Right ventricle myocardium superior (tissue), 1 donor: ENCODE measurements around the gene ALDH1B1. TPM values are rescaled to one million over a fixed set of nuclear protein-coding genes. Genes with fewer than 3 reads are reported as not detected.
A peak's percentile ranks its signal among the peaks of the same experiment; 100 is the strongest.
"Not testable (repeated sequence)": the region's sequence is repeated elsewhere in the genome, so short reads cannot be mapped to it uniquely, and the experiment has no call there.

Experiments used
- ATAC-seq: fragments of 200-7000 bp; cut with Tn5 transposase; one replicate; pipeline ENCODE4 v1.9.1; 2020; ENCODE audit warnings: mild to moderate bottlenecking; ENCODE audit not compliant: poor library complexity
- DNase-seq: peaks from one replicate; pipeline ENCODE4 v3.0.0-alpha.2; 2020
- intact Hi-C: fragments of 100-400 bp; cut with DNase I; formaldehyde crosslinking; loops from one replicate; pipeline ENCODE4 v1.11.2; 2022
- total RNA-seq: library from RNA; stranded (reverse); fragmentation: NEBNext Ultra II Directional; extraction: Animal tissue kit (Norgen Biotek cat#: 25700); gene quantifications from one replicate; pipeline ENCODE4 v1.2.1, GENCODE V29; 2021
- donor health status: DM: no; HTN: yes; CAD: no; lungs with severe emphysema.

The ALDH1B1 gene
- total RNA-seq, 1 donor from 2014 or later: 16.8 TPM

- ATAC-seq (no peak), DNase-seq (no peak)
- intact Hi-C loops: loop anchor here (5.0 kb wide), 1 partner anchor 448 kb away; no protein-coding TSS in a partner anchor
These were observed 32.7 kb upstream of the ALDH1B1 start for GRCh38 chr9:38359689-38360385.

- intact Hi-C loops: loop anchor here (5.0 kb wide), 1 partner anchor 449 kb away; no protein-coding TSS in a partner anchor
- ATAC-seq (no peak), DNase-seq (no peak)
These were observed 31.5 kb upstream of the ALDH1B1 start for GRCh38 chr9:38360839-38361472.

GRCh38 chr9:38361473-38361850, 31.0 kb upstream of the ALDH1B1 start:
- no peak for ATAC-seq
- intact Hi-C loops: loop anchor here (5.0 kb wide), 1 partner anchor 449 kb away; no protein-coding TSS in a partner anchor
- no peak for DNase-seq

- DNase-seq (no peak), ATAC-seq (peak; percentile 87)
- intact Hi-C loops: loop anchor here (5.0 kb wide), 1 partner anchor 451 kb away; no protein-coding TSS in a partner anchor
These were observed 29.5 kb upstream of the ALDH1B1 start for GRCh38 chr9:38362852-38363588.

GRCh38 chr9:38363589-38363925, 28.9 kb upstream of the ALDH1B1 start:
- intact Hi-C loops: loop anchor here (5.0 kb wide), 1 partner anchor 451 kb away; no protein-coding TSS in a partner anchor
- ATAC-seq (no peak), DNase-seq (no peak)

DNA sequence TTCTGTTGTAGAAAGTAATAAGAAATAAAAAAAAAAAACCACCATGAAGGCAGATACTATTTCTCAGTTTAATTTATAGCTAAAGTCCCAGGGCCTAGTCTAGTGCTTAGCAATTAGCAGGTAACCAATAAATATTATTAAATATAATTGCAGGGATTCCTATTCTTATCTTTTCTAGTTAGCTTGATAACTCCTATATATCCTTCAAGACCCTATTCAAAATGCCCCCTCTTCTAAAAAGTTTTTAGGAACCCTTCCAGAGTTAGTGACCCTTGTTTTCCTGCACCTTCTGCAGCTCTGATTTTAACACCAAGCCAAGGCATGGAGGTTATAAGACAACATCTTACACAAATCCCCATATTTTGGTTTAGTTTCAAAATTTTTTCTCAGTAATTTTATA, 24.6 kb upstream of the ALDH1B1 start:
- DNase-seq: no peak
- ATAC-seq: no peak
- intact Hi-C loops: no loop called here

GRCh38 chr9:38368731-38369130, 23.8 kb upstream of the ALDH1B1 start:
- DNase-seq: no peak
- ATAC-seq: no peak
- intact Hi-C loops: no loop called here

- intact Hi-C loops: loop anchor here (10.0 kb wide), 1 partner anchor 65 kb away; no protein-coding TSS in a partner anchor
- no peak for DNase-seq
- ATAC-seq: no peak
These were observed 22.3 kb upstream of the ALDH1B1 start for GRCh38 chr9:38370176-38370575.

DNA sequence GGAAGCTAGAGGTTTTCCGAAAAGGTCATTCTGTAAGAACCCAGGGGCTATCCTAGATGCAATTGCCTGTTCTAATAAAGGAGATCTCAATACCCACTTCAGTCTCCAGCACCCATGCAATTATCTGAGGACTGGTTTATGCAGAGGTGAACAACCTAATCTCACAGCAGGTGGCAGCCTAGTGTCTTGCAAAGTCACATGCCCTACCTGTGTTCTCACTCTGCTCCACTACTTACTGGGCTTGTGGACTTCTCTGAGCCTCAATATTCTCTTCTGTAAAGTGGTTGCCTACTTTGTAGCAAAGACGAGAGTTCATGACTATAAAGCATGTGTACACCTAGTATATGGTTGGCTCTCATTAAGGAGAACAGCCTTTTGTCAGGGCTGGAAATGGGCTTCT, 21.0 kb upstream of the ALDH1B1 start:
- intact Hi-C loops: loop anchor here (10.0 kb wide), 1 partner anchor 63 kb away; no protein-coding TSS in a partner anchor
- peak; percentile 52 for ATAC-seq
- no peak for DNase-seq

DNA sequence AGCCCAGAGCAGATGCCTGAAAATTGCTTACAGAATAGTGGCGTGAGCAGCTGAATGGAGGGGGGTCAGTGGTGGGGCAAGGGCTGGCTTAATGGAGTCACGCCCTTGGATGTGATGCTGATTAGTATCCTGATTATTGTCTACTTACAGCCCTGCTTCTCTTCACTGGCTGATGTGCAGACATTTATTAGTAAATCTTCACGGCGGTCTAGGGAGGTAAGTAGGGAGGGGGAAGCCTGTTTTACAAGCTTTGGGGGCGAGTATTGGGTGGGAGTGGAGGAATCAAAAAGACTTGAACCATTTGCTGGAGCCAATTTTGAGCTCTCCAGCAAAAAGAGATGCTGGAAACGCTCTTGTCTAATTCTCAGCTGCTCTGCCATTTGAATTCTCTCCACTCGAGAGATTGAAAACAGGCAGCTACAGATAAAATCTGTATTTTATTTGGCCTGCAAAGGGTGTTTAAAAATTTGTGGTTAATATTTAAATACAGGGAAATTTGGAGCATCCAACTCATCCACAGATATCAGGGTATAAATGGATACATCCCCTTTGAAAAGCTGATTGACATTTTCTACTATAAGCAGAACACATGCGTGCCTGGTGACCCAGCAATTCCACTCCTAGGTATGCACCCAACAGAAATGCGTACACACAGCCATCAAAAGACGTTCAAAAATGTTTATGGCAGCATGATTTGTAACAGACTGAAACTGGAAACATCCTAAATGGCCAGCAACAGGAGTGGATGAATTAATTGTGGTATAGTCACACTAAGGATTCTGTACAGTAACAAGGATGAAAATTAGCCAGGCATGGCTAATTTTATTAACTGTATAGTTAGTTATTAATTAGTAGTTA, 19.5 kb upstream of the ALDH1B1 start:
- ATAC-seq: no peak

DNA sequence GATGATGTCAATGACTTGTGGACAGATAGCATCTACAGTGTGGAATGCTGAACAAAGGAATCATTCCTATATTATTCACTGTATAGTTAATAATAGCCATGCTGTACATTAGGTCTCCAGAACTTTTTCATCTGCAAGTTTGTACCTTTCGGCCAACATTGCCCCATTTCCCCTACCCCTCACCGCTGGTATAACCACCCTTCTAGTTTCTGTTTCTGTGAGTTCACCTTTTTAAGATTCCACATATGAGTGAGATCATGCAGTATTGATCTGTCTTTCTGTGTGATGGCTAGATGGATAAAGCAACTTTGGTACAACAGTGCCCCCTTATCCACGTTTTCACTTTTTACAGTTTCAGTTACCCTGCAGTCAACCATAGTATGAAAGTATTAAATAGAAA, 18.8 kb upstream of the ALDH1B1 start:
- intact Hi-C loops: loop anchor here (10.0 kb wide), 1 partner anchor 61 kb away; no protein-coding TSS in a partner anchor

More for the DNA sequence above, 19.5 kb upstream of the ALDH1B1 start:
- intact Hi-C loops: loop anchor here (10.0 kb wide), 1 partner anchor 62 kb away; no protein-coding TSS in a partner anchor
- DNase-seq: no peak

GRCh38 chr9:38374847-38375571, 17.5 kb upstream of the ALDH1B1 start:
- intact Hi-C loops: loop anchor here (10.0 kb wide), 1 partner anchor 60 kb away; no protein-coding TSS in a partner anchor
- DNase-seq (no peak), ATAC-seq (no peak)

More for the DNA sequence above, 18.8 kb upstream of the ALDH1B1 start:
- ATAC-seq: no peak
- DNase-seq: no peak

GRCh38 chr9:38375572-38375963, 16.9 kb upstream of the ALDH1B1 start:
- DNase-seq (no peak), ATAC-seq (no peak)
- intact Hi-C loops: loop anchor here (10.0 kb wide), 1 partner anchor 59 kb away; no protein-coding TSS in a partner anchor

DNA sequence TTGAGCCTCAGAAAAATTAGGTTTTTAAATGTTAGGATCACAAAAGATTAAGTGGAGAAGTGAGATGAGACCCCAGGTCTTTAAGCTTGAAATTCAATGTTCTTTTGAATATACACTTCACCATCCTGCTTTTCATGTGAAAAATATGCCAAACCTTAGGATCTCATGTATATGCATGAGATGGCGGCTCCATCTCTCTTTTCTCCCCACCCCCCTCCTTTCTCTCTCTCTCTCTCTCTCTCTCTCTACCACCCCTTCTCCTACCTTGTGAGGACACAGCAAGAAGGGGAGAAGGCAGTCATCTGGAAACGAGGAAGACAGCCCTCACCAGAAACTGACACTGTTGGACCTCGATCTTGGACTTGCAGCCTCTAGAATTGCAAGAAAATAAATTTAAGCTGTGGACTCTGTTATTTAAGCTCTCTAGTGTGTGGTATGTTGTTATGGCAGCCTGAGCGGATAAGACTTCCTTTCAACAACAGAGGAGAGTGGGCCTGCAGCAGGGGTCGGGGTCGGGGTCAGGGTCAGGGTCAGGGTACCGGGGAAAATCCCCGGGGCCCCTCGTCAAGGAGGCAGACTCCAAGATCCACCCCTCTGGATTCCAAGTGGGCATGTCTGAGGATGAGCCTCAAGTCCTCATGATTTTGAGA, 16.4 kb upstream of the ALDH1B1 start:
- intact Hi-C loops: loop anchor here (10.0 kb wide), 1 partner anchor 59 kb away; no protein-coding TSS in a partner anchor
- no peak for DNase-seq
- no peak for ATAC-seq

DNA sequence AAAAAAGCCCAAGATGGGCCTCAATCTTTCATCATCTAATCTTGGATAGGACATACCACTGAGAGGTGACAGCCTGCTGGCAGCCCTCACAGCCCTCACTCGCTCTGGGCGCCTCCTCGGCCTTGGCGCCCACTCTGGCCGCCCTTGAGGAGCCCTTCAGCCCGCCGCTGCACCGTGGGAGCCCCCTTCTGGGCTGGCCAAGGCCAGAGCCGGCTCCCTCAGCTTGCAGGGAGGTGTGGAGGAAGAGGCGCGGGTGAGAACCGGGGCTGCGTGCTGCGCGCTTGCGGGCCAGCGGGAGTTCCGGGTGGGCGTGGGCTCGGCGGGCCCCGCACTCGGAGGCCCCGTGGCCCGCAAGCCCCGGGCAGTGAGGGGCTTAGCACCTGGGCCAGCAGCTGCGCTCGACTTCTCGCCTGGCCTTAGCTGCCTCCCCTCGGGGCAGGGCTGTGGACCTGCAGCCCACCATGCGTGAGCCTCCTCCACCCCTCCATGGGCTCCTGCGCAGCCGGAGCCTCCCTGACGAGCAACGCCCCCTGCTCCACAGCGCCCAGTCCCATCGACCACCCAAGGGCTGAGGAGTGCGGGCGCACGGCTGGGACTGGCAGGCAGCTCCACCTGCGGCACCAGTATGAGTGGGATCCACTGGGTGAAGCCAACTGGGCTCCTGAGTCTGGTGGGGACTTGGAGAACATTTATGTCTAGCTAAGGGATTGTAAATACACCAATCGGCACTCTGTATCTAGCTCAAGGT, 15.0 kb upstream of the ALDH1B1 start:
- intact Hi-C loops: loop anchor here (10.0 kb wide), 1 partner anchor 57 kb away; no protein-coding TSS in a partner anchor
- not testable (repeated sequence) for ATAC-seq, DNase-seq

DNA sequence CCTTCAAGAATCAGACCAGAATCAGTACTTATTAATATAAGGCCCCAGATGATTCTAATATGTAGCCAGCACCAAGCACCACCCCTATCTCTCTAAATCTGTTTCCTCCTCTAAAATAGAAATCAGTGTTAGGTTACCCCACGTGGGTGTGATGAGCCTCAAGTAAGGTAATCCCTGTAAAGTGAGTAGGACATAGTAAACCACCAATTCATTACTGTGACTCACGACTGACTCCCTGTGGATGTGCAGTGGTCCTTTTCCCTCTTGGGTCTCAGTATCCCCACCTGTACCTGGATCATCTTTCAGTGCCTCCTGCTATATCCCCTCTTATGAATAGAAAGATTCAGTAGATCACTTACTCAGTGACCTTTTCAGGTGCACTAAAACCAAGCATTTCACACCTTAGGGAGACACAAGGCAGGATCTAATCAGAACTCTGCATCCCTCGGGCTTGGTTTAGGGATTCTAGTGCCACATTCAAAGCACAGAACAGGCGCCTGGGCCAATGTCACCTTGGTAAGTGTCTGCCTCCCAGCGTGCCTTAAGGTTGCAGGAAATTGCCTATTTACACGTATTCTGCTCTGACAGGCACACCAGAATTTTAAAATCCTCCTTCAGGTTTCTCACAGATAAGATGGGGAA, 12.2 kb upstream of the ALDH1B1 start:
- ATAC-seq (no peak), DNase-seq (no peak)
- intact Hi-C loops: loop anchor here (10.0 kb wide), 1 partner anchor 636 kb away; no protein-coding TSS in a partner anchor
